Ecto neural progenitor cell (in vitro differentiated cells): Measurements from ENCODE around the gene MAP2K1.
"Not testable (repeated sequence)": the region's sequence is repeated elsewhere in the genome, so short reads cannot be mapped to it uniquely, and the experiment has no call there.

Experiments used
- DNase-seq: peaks from one replicate; pipeline ENCODE4 v3.0.0-alpha.2; 2018; ENCODE audit warnings: low spot score

Gene MAP2K1

DNA sequence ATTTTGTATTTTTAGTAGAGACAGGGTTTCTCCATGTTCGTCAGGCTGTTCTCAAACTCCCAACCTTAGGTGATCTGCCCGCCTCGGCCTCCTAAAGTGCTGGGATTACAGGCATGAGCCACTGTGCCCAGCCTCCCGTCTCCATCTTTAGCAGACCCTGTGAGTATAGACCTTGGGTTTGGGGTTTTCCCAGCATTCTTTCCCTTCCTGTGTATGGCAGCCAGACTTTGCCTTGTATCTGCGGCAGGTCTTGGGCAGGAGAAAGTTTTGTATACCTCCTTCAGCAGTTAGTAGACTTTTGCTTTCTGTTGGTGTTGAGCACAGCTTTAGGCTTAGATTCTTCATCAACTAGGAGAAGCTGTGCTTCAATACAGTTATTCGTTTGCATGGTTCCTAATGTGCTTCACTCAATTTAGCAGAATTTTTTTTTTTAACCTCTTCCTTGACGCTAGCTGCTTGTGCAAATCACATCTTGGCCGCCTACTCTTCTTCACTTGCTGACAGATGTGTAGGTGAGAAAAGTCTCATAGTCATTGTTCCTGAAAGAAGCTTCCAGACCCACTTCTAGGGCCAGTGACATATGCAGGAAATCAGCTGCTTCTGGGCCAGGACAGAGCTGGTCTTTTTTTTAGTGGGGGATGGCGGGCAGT is 38.4 kb downstream of the MAP2K1 start:
- DNase-seq = no peak

DNA sequence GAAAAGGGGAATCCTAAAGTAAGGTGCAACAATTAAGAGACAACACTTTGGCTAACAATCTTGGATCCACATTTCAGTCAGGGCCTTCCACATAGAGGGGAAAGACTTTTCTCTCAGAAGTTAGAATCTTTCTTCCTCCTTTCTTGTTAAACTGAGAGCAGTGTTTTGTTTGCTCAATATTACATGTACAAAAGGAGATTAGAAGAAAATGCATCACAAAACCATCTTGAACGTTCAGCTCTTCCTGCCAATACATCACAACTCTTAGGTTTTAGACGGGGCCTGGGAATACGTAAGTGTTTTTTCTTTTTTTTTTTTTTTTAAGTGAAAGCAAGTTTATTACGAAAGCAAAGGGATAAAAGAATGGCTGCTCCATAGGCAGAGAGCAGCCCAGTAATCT is 39.1 kb downstream of the MAP2K1 start:
- no peak for DNase-seq

DNA sequence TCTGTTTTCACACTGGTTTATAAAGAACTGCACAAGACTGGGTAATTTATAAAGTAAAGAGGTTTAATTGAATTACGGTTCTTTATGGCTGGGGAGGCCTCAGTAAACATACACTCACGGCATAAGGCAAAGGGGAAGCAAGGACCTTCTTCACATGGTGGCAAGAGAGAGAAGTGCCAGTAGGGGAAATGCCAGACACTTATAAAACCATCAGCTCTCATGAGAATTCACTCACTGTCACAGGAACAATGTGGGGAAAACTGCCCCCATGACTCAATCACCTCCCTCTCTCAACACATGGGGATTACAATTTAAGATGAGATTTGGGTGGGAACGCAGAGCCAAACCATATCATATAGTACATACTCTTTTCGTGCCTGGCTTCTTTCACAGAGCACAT is 42.4 kb downstream of the MAP2K1 start:
- DNase-seq = no peak

DNA sequence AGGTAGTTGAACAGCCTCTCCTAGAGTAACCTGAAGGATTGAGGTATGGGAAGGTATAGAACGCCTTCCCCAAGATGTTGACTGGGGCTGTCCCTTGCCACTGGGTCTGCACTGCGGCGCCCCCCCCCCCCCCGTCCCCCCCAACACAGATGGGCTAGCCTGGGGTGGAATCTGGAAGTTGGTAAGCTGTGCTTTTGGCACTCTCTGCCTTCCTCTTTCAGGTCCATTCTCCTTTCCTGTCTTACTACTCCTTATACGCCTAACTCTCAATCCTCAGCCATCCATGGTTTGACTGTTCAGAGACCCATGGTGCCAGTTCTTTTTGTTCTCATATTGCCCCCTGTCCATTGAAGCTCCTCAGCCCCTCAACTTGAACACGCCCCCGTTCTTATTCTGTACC is 42.8 kb downstream of the MAP2K1 start:
- DNase-seq = no peak

GRCh38 chr15:66430627-66431255 is 44.0 kb downstream of the MAP2K1 start:
- no peak for DNase-seq

DNA sequence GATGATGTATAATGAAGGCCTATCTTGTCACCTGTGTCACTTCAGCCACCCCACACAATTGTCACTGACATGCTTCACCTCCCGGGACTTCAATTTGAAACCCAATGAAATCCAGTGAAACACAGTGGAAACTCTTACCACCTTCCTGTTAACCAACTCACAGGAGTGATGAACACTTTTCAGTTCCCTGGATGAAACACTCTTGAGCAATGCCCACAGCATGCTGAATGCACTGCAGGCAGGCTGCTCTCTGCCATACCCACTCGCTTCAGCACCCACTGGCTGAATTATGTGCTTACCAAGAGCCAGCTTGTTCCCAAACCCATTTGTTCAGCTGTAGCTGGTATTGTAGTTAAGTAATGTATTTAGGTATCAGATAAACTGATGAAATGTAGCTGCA is 47.0 kb downstream of the MAP2K1 start:
- DNase-seq = no peak

DNA sequence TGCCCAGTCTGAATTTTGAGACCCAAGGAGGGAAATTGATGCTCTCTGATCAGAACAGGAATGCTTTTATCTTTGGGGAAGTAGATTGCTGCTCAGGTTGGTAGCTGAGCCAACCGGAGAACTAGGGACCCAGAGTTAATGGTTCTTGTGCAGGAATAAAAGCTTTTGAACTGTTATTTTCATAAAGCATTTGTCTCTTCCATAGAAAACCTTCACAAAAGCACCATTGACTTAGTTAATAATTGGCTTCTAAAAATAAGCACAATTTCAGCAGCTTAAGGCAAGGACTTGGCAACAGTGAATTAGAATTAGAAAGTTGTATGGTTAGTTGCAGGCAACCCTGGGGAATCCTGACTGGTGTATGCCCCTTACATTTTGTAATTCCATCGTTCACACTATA is 53.8 kb downstream of the MAP2K1 start:
- DNase-seq = no peak

DNA sequence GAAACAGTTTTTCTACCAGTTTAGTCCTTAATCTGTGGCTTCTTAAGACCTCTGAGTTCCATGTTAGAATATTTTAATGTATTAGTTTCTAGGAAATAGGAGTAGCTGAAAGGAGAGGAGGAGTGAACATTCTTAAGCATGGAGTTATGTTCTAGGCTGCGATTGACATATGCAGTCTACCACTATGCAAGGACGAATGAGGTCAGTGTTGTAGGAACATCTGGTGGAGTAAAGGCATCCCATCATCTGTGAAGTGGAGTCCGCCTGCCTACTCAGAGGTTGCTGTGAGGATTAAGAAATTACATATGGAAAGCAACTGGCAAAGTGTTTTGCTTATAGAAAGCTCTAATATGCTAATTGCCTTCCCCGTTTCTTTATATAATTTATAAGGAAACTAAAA is 65.7 kb downstream of the MAP2K1 start:
- DNase-seq = no peak

- DNase-seq = no peak
Measured at GRCh38 chr15:66452971-66453580, 66.4 kb downstream of the MAP2K1 start.

- no peak for DNase-seq
Measured at GRCh38 chr15:66454143-66454542, 67.4 kb downstream of the MAP2K1 start.

DNA sequence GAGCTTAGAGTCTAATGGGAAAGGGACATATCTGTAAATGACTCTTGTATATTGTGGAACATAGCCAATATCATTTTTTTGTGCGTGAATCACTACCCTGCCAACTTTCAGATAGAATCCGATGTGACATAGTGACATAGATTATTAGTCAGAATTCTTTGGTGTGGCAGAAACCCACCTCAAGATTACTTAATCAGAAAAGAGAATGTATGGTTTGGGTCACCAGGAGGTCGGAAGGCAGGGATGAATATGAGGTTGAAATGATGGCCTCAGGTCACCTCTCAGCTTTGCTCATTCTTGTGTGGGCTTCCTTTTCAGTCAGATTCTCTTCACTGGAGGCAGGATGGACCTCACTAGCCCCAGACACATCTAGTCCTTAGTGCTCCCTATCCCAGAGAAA is 69.5 kb downstream of the MAP2K1 start:
- no peak for DNase-seq

- DNase-seq = no peak
Measured at GRCh38 chr15:66459818-66460615, 73.3 kb downstream of the MAP2K1 start.

DNA sequence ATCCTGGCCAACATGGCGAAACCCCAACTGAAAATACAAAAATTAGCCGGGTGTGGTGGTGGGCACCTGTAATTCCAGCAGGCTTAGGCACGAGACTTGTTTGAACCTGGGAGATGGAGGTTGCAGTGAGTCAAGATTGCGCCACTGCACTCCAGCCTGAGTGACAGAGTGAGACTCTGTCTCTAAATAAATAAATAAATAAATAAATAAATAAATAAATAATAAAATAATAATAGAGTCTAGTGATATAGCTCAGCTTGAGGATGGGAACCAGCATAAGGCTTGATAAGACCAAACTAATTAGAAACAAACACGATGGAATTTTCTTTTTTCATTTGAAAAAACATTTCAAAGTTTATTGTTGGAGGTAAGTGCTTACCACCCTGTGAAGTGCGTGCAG is 74.6 kb downstream of the MAP2K1 start:
- not testable (repeated sequence) for DNase-seq

DNA sequence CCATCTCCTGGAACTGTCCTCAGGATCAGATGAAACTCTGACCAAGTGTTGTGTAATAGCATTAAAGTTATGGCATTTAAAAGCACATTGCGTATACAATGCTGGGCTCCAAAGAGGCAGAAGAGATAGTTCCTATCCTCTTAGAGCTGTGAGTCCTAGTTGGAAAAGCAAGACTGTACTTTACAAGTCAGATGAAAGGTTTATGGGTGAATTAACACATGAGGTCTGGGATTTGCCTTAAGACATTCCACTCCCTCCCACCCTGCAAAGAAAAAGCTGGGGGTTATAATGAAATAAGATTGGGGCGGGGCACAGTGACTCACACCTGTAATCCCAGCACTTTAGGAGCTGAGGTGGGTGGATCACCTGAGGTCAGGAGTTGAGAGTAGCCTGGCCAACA is 75.2 kb downstream of the MAP2K1 start:
- no peak for DNase-seq

- no peak for DNase-seq
Measured at GRCh38 chr15:66462627-66463026, 75.9 kb downstream of the MAP2K1 start.

GRCh38 chr15:66465294-66465693 is 78.6 kb downstream of the MAP2K1 start:
- DNase-seq = not testable (repeated sequence)

- not testable (repeated sequence) for DNase-seq
Measured at GRCh38 chr15:66467162-66468040, 80.7 kb downstream of the MAP2K1 start.

- not testable (repeated sequence) for DNase-seq
Measured at GRCh38 chr15:66470825-66471224, 84.1 kb downstream of the MAP2K1 start.

- no peak for DNase-seq
Measured at GRCh38 chr15:66472176-66472999, 85.7 kb downstream of the MAP2K1 start.

GRCh38 chr15:66474135-66474534 is 87.4 kb downstream of the MAP2K1 start:
- no peak for DNase-seq

- DNase-seq = no peak
Measured at GRCh38 chr15:66474963-66475362, 88.3 kb downstream of the MAP2K1 start.
